Fibroblast of lung (primary cell): Measurements from ENCODE around the gene NCKAP5.

ENCODE experiments used
- CTCF ChIP-seq, 2 donors: IDR thresholded peaks in 1 of 2; conservative IDR thresholded peaks in 1 of 2; 1 replicate in 1 of 2; 2 replicates in 1 of 2; pipeline ENCODE4 v1.5.1; 2011 to 2012; ENCODE audit warnings: low read length in 2 of 2, control low read depth in 1 of 2, inconsistent platforms in 1 of 2, low read depth in 1 of 2, mild to moderate bottlenecking in 1 of 2
- EZH2 ChIP-seq: IDR thresholded peaks from 2 replicates; pipeline ENCODE4 v1.5.1; 2012; ENCODE audit warnings: low read length, control low read depth, mild to moderate bottlenecking; ENCODE audit errors: missing control alignments

GRCh38 chr2:133316557-133316956 lies 251.7 kb downstream of the NCKAP5 start:
- no peak for TF ChIP-seq CTCF (conservative IDR thresholded peaks at IDR 0.05 in 1 of 2, IDR thresholded peaks at IDR 0.05 in 1 of 2; ENCODE audit: low read depth in 1 of 2, low read length in 2 of 2)
- no peak for TF ChIP-seq EZH2
